NCI-H2227 (cell line): ENCODE data around the gene ULBP2.
"Not testable (repeated sequence)": the region's sequence is repeated elsewhere in the genome, so short reads cannot be mapped to it uniquely, and the experiment has no call there.

Source experiments
- DNase-seq: peaks from one replicate; lab custom pipeline; 2025; ENCODE audit not compliant: unreplicated experiment; lab: John Stamatoyannopoulos, UW

ULBP2 gene

GRCh38 chr6:149908480-149908879, 33.3 kb upstream of the ULBP2 start:
- not testable (repeated sequence) for DNase-seq

DNA sequence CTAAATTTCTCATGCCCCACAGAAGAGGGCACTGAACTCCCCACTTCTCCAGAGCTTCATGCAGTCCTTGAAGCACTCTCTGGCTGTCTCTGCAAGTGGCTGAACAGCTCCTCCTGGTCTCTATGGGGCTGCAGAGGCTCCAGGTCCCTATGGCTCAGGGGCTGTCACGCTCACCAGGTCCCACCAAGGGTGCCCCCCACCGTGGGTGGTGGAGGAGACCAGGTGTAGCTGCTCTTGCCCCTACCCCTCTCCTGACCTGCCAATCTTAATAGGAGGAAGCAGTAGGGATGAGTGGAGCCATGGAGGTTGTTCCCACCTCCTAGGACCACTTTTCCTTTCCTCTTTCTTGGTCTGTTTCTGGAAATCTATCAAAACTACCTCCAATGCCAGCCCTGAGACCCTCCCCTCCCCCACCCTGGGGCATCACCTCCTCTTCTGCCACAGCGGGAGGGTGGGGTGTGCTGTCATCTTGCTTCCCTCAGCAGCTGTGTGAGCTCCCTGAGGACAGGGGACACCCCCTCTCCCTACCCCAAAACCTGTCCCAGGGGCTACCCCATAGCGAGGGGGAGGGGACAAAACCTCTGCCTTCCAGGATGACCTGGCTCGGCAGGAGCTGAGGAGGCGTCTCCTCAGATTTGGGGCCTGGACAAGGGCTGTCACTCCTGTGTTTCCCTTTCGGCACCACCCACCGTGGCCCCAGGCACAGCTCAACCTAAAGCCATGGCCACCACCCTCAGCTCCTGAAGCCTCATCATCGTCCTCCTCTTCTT, 31.9 kb upstream of the ULBP2 start:
- no peak for DNase-seq

GRCh38 chr6:149910721-149911151, 31.1 kb upstream of the ULBP2 start:
- DNase-seq, result no peak

GRCh38 chr6:149912680-149913079, 29.1 kb upstream of the ULBP2 start:
- DNase-seq, result not testable (repeated sequence)

- no peak for DNase-seq
Observed at GRCh38 chr6:149913085-149913484, 28.7 kb upstream of the ULBP2 start.

GRCh38 chr6:149913540-149914240, 28.1 kb upstream of the ULBP2 start:
- no peak for DNase-seq

GRCh38 chr6:149915970-149916865, 25.6 kb upstream of the ULBP2 start:
- no peak for DNase-seq

DNA sequence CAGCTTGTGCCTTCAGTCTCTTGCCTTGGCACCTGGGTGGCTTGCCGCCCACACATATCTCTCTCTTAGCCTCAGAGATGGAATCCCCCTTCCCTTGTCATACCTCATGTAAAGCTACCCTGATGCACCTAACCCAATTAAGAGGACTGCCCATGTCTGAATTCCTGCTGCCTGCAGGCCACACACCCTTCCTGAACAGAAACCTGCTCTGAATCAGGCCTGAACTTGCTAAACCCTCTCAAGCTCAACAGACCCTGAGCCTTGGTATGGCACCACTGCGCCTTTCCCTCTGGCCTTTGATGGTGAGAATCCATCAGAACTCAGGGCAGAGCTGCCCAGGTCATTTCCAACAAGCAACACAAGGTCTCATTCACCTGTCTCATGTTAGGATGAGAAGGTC, 24.1 kb upstream of the ULBP2 start:
- no peak for DNase-seq

- no peak for DNase-seq
Observed at GRCh38 chr6:149918151-149918905, 23.5 kb upstream of the ULBP2 start.

- not testable (repeated sequence) for DNase-seq
Observed at GRCh38 chr6:149919126-149919833, 22.5 kb upstream of the ULBP2 start.

DNA sequence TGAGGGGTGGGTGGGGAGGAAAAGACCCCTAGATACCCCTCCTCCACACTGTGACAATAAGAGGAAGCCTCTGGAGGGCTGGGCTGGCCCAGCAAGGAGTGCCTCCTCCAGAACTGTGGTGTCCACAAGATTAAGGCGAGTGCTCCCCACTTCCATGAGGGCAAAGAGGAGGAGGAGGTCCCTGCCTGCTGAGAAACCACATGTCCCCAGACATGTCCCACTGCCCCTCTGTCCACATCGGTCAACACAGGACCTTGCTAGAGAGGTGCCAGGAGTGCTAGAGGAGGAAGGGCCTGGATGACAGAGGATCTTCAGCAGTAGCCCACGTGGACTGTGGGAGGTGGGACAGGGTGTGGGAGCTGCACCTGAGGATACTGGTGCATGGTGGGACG, 22.0 kb upstream of the ULBP2 start:
- DNase-seq, result no peak

GRCh38 chr6:149921361-149921760, 20.5 kb upstream of the ULBP2 start:
- no peak for DNase-seq

DNA sequence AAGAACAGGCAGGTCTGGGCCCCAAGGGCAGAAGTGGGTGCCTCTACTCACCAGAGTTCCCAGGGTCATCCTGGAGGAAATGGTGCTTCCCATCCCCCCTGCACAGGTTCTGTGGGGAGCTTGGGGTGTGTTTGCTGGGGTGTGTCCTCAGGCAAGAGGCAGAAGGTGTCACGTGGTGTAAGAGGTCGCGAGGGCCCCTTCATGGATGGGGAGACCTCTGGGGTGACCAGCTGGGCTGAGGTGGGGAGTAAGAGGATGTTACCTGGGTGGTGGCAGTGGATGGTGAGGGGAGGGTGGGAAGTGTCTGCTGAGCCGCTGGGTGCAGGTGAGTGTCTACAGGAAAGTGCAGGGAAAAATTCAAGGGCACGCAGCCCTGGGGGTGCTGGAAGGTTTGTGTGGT, 19.7 kb upstream of the ULBP2 start:
- DNase-seq, result not testable (repeated sequence)

DNA sequence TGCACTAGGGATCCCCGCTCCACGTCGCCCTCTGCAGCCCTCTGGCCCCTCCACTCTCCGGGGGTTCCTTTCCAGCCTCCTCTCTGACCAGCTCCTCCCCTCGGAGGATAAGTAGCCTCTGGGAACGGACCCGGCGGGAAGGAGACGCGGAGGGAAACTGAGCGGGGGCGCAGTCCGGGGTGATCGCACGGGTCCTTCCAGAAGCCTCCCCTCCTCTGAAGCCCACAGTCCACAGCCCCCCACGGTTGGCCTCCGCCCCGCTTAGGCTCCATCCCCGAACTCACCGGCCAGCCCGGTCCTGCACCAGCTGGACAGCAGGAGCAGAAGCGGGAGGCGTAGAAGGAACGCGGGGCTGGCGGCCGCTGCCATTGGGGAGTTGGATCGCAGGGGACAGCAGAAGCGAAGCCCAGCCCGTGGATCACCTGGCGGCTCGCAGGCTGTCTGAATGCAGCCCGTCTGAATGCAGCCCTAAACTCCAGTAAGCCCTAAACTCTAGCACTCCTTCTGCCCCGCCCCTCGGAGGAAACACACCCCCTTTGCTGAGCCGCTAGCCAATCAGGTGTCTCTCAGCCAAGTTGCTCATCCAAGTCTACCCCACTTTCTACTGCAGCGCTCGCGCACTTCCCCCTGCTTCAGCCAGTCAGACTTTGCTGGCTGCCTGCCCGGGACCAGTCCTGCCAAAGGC, 19.0 kb upstream of the ULBP2 start, which contains the start of gene RAET1G:
RAET1G (minus strand) TSS at position 480 of the 685 bp plus-strand sequence; CDS start at position 369, 111 bp downstream.
- peak; percentile 75 for DNase-seq

GRCh38 chr6:149923327-149923986, 18.4 kb upstream of the ULBP2 start:
- no peak for DNase-seq

DNA sequence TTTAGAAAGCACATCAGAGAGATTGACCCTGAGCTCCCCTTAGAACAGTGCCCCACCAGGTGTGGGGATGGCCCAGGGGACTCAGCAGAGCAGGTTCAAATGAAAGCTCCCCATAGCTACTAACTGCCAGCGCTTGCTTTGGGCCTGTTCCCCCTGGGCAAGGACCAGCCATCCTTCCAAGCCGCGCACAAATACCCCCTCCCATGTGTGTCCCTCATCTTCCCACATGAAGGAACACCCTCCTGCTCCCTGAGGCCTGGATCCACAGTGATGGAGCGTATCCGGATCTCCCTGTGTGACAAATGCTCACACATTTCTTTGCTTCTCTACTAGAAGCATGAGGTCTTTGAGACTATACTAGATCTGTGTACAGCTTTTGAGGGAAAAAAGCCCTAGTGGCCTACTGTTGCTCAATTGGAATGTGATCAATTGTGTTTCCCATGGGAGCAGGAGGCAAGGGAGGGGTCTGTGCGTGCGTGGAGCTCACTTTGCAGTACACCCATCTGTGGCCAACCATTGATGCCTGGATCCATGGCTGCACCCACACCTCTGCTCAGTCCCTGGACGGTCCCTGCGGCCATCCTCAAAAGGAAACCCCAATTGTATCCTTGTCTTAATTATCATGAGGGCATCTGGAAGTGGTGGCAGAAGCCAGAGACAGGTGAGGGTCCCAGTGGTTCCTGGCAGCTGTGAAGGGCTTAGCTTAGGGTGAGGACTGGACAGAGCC, 17.4 kb upstream of the ULBP2 start:
- DNase-seq, result no peak

- DNase-seq, result no peak
Observed at GRCh38 chr6:149924933-149925252, 16.9 kb upstream of the ULBP2 start.

DNA sequence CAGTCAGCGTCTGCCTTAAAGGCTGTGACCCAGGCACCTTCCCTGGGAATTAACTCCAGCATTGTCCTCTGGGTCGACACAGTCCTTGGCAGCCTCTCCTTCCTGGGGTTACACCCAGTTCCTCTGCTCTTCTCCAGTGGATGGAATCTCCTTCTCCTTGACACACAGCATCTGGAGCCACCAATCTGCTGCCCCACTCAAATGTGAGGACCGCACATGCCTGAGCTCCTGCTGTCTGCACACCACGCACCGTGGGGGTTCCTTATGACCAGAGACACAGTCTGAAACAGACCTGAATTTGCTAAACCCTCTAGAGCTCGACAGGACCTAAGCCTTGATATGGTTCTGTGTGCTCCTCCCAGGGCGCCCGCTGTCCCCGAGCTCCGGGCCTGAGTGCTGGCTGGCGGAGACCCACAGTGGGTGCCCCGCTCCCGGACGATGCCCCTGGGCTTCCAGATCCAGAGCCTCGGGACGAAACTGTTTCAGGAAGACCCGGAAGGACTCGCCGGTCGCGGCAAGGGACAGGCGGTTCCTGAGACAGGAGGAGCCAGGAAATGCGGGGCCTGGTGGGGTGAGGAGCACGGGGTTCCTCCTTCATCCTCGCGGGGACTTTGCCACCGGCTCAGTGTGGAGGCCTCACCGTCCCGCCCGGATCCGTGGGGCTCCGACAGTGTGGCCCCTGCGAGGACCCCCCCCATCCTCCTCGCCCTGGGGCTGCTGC, 16.4 kb upstream of the ULBP2 start:
- DNase-seq, result no peak
